HepG2 (cell line): ENCODE results near the gene BSN. TPM values are rescaled to one million over a fixed set of nuclear protein-coding genes. Genes with fewer than 3 reads are reported as not detected.
A peak's percentile ranks its signal among the peaks of the same experiment; 100 is the strongest.

ENCODE experiments used
- AGO1 ChIP-seq: fragments of 200-400 bp; formaldehyde crosslinking; IDR thresholded peaks from 2 replicates; pipeline ENCODE4 v1.6.1; 2017; ENCODE audit warnings: mild to moderate bottlenecking, low read depth, low read length, moderate library complexity; ENCODE audit not compliant: poor library complexity, severe bottlenecking
- CHCHD3 ChIP-seq: sonication (generic); formaldehyde crosslinking; IDR thresholded peaks from 2 replicates; pipeline ENCODE4 v1.8.0; 2022; ENCODE audit warnings: mild to moderate bottlenecking, missing genetic modification reagents, moderate library complexity
- CREBL2 ChIP-seq: sonication (generic); formaldehyde crosslinking; IDR thresholded peaks from 2 replicates; pipeline ENCODE4 v1.8.1; 2023; ENCODE audit warnings: missing genetic modification reagents, mild to moderate bottlenecking, borderline replicate concordance
- DNMT3B ChIP-seq: conservative IDR thresholded peaks from 2 replicates; pipeline ENCODE4 v1.6.1; 2016; ENCODE audit warnings: missing biosample characterization, control low read depth
- EED ChIP-seq: sonication (generic); formaldehyde crosslinking; IDR thresholded peaks from 2 replicates; pipeline ENCODE4 v1.5.0; 2020; ENCODE audit warnings: mild to moderate bottlenecking, missing genetic modification reagents
- ELF4 ChIP-seq: sonication (generic); formaldehyde crosslinking; IDR thresholded peaks from 2 replicates; pipeline ENCODE4 v1.5.0; 2020; ENCODE audit warnings: missing genetic modification reagents, mild to moderate bottlenecking, moderate library complexity, borderline replicate concordance
- HNRNPH1 ChIP-seq: fragments of 200-400 bp; formaldehyde crosslinking; optimal IDR thresholded peaks from 2 replicates; pipeline ENCODE3; 2017; ENCODE audit warnings: mild to moderate bottlenecking, low read depth, low read length
- KAT2B ChIP-seq: fragments of 150-350 bp; IDR thresholded peaks from 2 replicates; pipeline ENCODE4 v1.6.1; 2014; ENCODE audit warnings: low read depth, low read length, borderline replicate concordance
- MTF1 ChIP-seq: sonication (generic); formaldehyde crosslinking; IDR thresholded peaks from 2 replicates; pipeline ENCODE4 v1.5.0; 2020; ENCODE audit warnings: missing genetic modification reagents
- MYPOP ChIP-seq: sonication (generic); formaldehyde crosslinking; IDR thresholded peaks from 2 replicates; pipeline ENCODE4 v1.8.1; 2023; ENCODE audit warnings: mild to moderate bottlenecking, moderate library complexity, missing genetic modification reagents
- NPAS2 ChIP-seq: sonication (generic); formaldehyde crosslinking; IDR thresholded peaks from 2 replicates; pipeline ENCODE4 v1.8.0; 2022; ENCODE audit warnings: mild to moderate bottlenecking, missing genetic modification reagents, borderline replicate concordance
- PHF5A ChIP-seq: IDR thresholded peaks from one replicate; pipeline ENCODE4 v1.6.1; 2018; ENCODE audit warnings: low read depth, missing genetic modification reagents; ENCODE audit not compliant: unreplicated experiment
- RBFOX2 ChIP-seq: fragments of 200-400 bp; formaldehyde crosslinking; IDR thresholded peaks from 2 replicates; pipeline ENCODE4 v1.6.1; 2017; ENCODE audit warnings: low read depth, mild to moderate bottlenecking, low read length
- SPEN ChIP-seq: sonication (generic); formaldehyde crosslinking; IDR thresholded peaks from 2 replicates; pipeline ENCODE4 v1.5.1; 2020; ENCODE audit warnings: low read depth, mild to moderate bottlenecking, missing genetic modification reagents
- SYNCRIP ChIP-seq: fragments of 200-400 bp; formaldehyde crosslinking; IDR thresholded peaks from 2 replicates; pipeline ENCODE4 v1.6.1; 2018; ENCODE audit warnings: mild to moderate bottlenecking, low read depth, low read length; ENCODE audit not compliant: insufficient read depth
- TAF1 ChIP-seq: sonication (generic); formaldehyde crosslinking; IDR thresholded peaks from 2 replicates; pipeline ENCODE4 v1.4.0; 2020; ENCODE audit warnings: missing genetic modification reagents
- TCF7L2 ChIP-seq: IDR thresholded peaks from 2 replicates; pipeline ENCODE4 v1.6.1; 2011; ENCODE audit warnings: mild to moderate bottlenecking, low read depth, low read length, moderate library complexity
- TGIF2 ChIP-seq: IDR thresholded peaks from 2 replicates; pipeline ENCODE4 v1.6.1; 2016; ENCODE audit warnings: control low read depth, missing compliant biosample characterization
- ZBTB8A ChIP-seq: sonication (generic); formaldehyde crosslinking; IDR thresholded peaks from 2 replicates; pipeline ENCODE4 v1.4.0; 2020; ENCODE audit warnings: mild to moderate bottlenecking, low read depth, missing genetic modification reagents, borderline replicate concordance
- ZNF232 ChIP-seq: sonication (generic); formaldehyde crosslinking; IDR thresholded peaks from 2 replicates; pipeline ENCODE4 v1.4.0; 2020; ENCODE audit warnings: missing genetic modification reagents, borderline replicate concordance
- ZNF331 ChIP-seq: sonication (generic); formaldehyde crosslinking; IDR thresholded peaks from 2 replicates; pipeline ENCODE4 v1.4.0; 2020; ENCODE audit warnings: missing genetic modification reagents
- ZNF350 ChIP-seq: sonication (generic); formaldehyde crosslinking; IDR thresholded peaks from 2 replicates; pipeline ENCODE4 v1.4.0; 2020; ENCODE audit warnings: mild to moderate bottlenecking, low read depth, missing genetic modification reagents, borderline replicate concordance
- ZNF501 ChIP-seq: sonication (generic); formaldehyde crosslinking; IDR thresholded peaks from 2 replicates; pipeline ENCODE4 v1.5.1; 2020; ENCODE audit warnings: mild to moderate bottlenecking, moderate library complexity, missing genetic modification reagents
- ZNF589 ChIP-seq: sonication (generic); formaldehyde crosslinking; conservative IDR thresholded peaks from 2 replicates; pipeline ENCODE4 v1.8.0; 2022; ENCODE audit warnings: mild to moderate bottlenecking, moderate library complexity, missing genetic modification reagents
- ZNF660 ChIP-seq: sonication (generic); formaldehyde crosslinking; IDR thresholded peaks from 2 replicates; pipeline ENCODE4 v1.5.1; 2020; ENCODE audit warnings: mild to moderate bottlenecking, low read depth, missing genetic modification reagents, borderline replicate concordance
- polyA plus RNA-seq, 8 experiments: library from polyadenylated mRNA; depleted of rRNA in 3 of 8; stranded (reverse) in 7 of 8; unstranded in 1 of 8; fragments of >200 nt; fragmentation: Illumina TruSeq in 4 of 8; extraction: Trizol in 4 of 8; gene quantifications; 2 replicates each; pipeline versions ENCODE4 v1.2.1 to v1.2.3, GENCODE V29; 2011 to 2016; ENCODE audit warnings: low read depth in 4 of 8, missing spikeins in 1 of 8, mixed read lengths in 1 of 8; ENCODE audit not compliant: insufficient read depth in 1 of 8
- total RNA-seq, 5 experiments: library from RNA; depleted of rRNA; stranded (reverse); fragments of >200 nt; fragmentation: Illumina TruSeq; extraction: Trizol; gene quantifications; 2 replicates each; pipeline ENCODE4 v1.2.3, GENCODE V29; 2016; ENCODE audit warnings: low read depth in 1 of 5
- TF ChIP-seq, protein P1 (sequence below): sonication (generic); formaldehyde crosslinking; IDR thresholded peaks from 2 replicates; pipeline ENCODE4 v1.9.0; 2022; ENCODE audit warnings: missing genetic modification reagents, mild to moderate bottlenecking, borderline replicate concordance
- TF ChIP-seq, protein P2 (sequence below): sonication (generic); formaldehyde crosslinking; IDR thresholded peaks from 2 replicates; pipeline ENCODE4 v1.5.0; 2020; ENCODE audit warnings: missing genetic modification reagents, mild to moderate bottlenecking, borderline replicate concordance

Gene BSN
- total and polyA plus RNA-seq, 2 of the 13 experiments (the other 11 are each of a cell fraction or from before 2014, with no cell fraction given), result 0.42 to 0.86 TPM

GRCh38 chr3:49674497-49674983, 120.3 kb downstream of the BSN start (continued):
- TF ChIP-seq MYPOP (CRISPR knock-in tag), result 0 out of 2 replicates have a peak, but pooled peaks have one; percentile 12
- TF ChIP-seq CREBL2 (CRISPR knock-in tag), result peak; percentile 36; the same call in 1 of the 2 replicates
- no peak for TF ChIP-seq ZBTB8A (CRISPR knock-in tag)
- TF ChIP-seq ZNF232, result no peak
- no peak for TF ChIP-seq TCF7L2
- TF ChIP-seq, protein P1, sequence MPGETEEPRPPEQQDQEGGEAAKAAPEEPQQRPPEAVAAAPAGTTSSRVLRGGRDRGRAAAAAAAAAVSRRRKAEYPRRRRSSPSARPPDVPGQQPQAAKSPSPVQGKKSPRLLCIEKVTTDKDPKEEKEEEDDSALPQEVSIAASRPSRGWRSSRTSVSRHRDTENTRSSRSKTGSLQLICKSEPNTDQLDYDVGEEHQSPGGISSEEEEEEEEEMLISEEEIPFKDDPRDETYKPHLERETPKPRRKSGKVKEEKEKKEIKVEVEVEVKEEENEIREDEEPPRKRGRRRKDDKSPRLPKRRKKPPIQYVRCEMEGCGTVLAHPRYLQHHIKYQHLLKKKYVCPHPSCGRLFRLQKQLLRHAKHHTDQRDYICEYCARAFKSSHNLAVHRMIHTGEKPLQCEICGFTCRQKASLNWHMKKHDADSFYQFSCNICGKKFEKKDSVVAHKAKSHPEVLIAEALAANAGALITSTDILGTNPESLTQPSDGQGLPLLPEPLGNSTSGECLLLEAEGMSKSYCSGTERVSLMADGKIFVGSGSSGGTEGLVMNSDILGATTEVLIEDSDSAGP, result peak; percentile 44; the same call in 1 of the 2 replicates
- no peak for TF ChIP-seq NPAS2 (CRISPR knock-in tag)
- TF ChIP-seq TAF1 (CRISPR knock-in tag), result no peak
- TF ChIP-seq ZNF331 (CRISPR knock-in tag), result peak; percentile 24; the same call in 1 of the 2 replicates
- no peak for TF ChIP-seq PHF5A
- TF ChIP-seq ZNF501, result 0 out of 2 replicates have a peak, but pooled peaks have one; percentile 23
- no peak for TF ChIP-seq DNMT3B (CRISPR knock-in tag)
- TF ChIP-seq CHCHD3 (CRISPR knock-in tag), result no peak
- TF ChIP-seq HNRNPH1, result no peak
- no peak for TF ChIP-seq KAT2B
- no peak for TF ChIP-seq SYNCRIP
- no peak for TF ChIP-seq ZNF660 (CRISPR knock-in tag)
- no peak for TF ChIP-seq MTF1 (CRISPR knock-in tag)
- TF ChIP-seq EED, result no peak
- no peak for TF ChIP-seq ZNF350 (CRISPR knock-in tag)
- 0 out of 2 replicates have a peak, but pooled peaks have one; percentile 27 for TF ChIP-seq TGIF2 (CRISPR knock-in tag)
- TF ChIP-seq, protein P2, sequence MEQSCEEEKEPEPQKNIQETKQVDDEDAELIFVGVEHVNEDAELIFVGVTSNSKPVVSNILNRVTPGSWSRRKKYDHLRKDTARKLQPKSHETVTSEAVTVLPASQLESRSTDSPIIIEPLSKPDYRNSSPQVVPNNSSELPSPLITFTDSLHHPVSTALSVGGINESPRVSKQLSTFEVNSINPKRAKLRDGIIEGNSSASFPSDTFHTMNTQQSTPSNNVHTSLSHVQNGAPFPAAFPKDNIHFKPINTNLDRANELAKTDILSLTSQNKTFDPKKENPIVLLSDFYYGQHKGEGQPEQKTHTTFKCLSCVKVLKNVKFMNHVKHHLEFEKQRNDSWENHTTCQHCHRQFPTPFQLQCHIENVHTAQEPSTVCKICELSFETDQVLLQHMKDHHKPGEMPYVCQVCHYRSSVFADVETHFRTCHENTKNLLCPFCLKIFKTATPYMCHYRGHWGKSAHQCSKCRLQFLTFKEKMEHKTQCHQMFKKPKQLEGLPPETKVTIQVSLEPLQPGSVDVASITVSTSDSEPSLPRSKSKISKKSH (CRISPR knock-in tag), result no peak
- peak; percentile 18 for TF ChIP-seq AGO1
- TF ChIP-seq RBFOX2, result peak; percentile 67
- TF ChIP-seq ELF4 (CRISPR knock-in tag), result no peak
- TF ChIP-seq SPEN, result 0 out of 2 replicates have a peak, but pooled peaks have one; percentile 12
- TF ChIP-seq ZNF589 (CRISPR knock-in tag), result no peak
